ENCODE data around the gene TEKT2. TPM values are rescaled to one million over a fixed set of nuclear protein-coding genes. Genes with fewer than 3 reads are reported as not detected.

TEKT2 gene
- total RNA-seq, 4 donors from 2014 or later: 0.90 TPM; not detected in 3

- TF ChIP-seq CTCF (IDR thresholded peaks at IDR 0.05): no peak
- TF ChIP-seq POLR2A (IDR thresholded peaks at IDR 0.05): no peak
- TF ChIP-seq EP300 (IDR thresholded peaks at IDR 0.05): no peak
- Histone ChIP-seq H3K27ac (peak overlapping the region in 3 of 4 donors; percentile 12 to 66 (median 28)), H3K9me3 (no peaks in the 10 kb centered on the region), H3K27me3 (no peaks in the 10 kb centered on the region), H3K4me3 (no peak overlapping the region), H3K4me1 (peaks cover 0 to 74% (median 5%) of the 10 kb centered on the region in 4 donors), H3K36me3 (peaks cover 5 to 63% (median 28%) of the 10 kb centered on the region in 3 donors)
- 52 to 54% methylated on average over 15 of the region's 15 CpGs for WGBS, 2 donors
- no peak for DNase-seq (ENCODE audit: low spot score in 2 of 2)
These were observed 12.0 kb downstream of the TEKT2 start for GRCh38 chr1:36095760-36096405.

GRCh38 chr1:36096500-36097432 lies 12.9 kb downstream of the TEKT2 start:
- no peak for DNase-seq (ENCODE audit: low spot score in 2 of 2)
- Histone ChIP-seq H3K4me3 (no peak overlapping the region), H3K27me3 (no peaks in the 10 kb centered on the region), H3K4me1 (peaks cover 0 to 65% (median 4%) of the 10 kb centered on the region in 4 donors), H3K27ac (peak overlapping the region in 2 of 4 donors; percentile 28 to 66), H3K9me3 (no peaks in the 10 kb centered on the region), H3K36me3 (peaks cover 5 to 54% (median 26%) of the 10 kb centered on the region in 3 donors)
- TF ChIP-seq POLR2A (IDR thresholded peaks at IDR 0.05) (no peak), CTCF (IDR thresholded peaks at IDR 0.05) (peak in 1 of 5 experiments; percentile 12)
- 52 to 66% methylated on average over 16 of the region's 16 CpGs for WGBS, 2 donors

GRCh38 chr1:36097693-36098585 lies 14.0 kb downstream of the TEKT2 start:
- H3K4me1 ChIP-seq: peaks cover 0 to 63% (median 4%) of the 10 kb centered on the region in 4 donors
- no peaks in the 10 kb centered on the region for H3K27me3 ChIP-seq
- H3K4me3 ChIP-seq: no peak overlapping the region
- DNase-seq (ENCODE audit: low spot score in 2 of 2): no peak
- 85 to 88% methylated on average over 25 to 27 of the region's 33 CpGs for WGBS, 2 donors
- peak overlapping the region in 1 of 4 donors; percentile 66 for H3K27ac ChIP-seq
- H3K9me3 ChIP-seq: no peaks in the 10 kb centered on the region
- no peak for TF ChIP-seq EP300 (IDR thresholded peaks at IDR 0.05)
- peaks cover 3 to 42% (median 16%) of the 10 kb centered on the region in 3 donors for H3K36me3 ChIP-seq

- DNase-seq (ENCODE audit: low spot score in 2 of 2): no peak
- Histone ChIP-seq H3K9me3 (no peaks in the 10 kb centered on the region), H3K4me3 (no peak overlapping the region), H3K4me1 (peaks cover 0 to 55% (median 4%) of the 10 kb centered on the region in 4 donors), H3K27me3 (no peaks in the 10 kb centered on the region), H3K36me3 (peaks cover 0 to 34% (median 8%) of the 10 kb centered on the region in 3 donors), H3K27ac (peak overlapping the region in 1 of 4 donors; percentile 66)
- WGBS, 2 donors: 81 to 83% methylated on average over 3 to 7 of the region's 13 CpGs
- TF ChIP-seq POLR2A (IDR thresholded peaks at IDR 0.05) (no peak), EP300 (IDR thresholded peaks at IDR 0.05) (no peak), CTCF (IDR thresholded peaks at IDR 0.05) (no peak)
These were observed 14.9 kb downstream of the TEKT2 start for GRCh38 chr1:36098650-36099365.
